Prostate gland (tissue), 2 donors: Measurements from ENCODE around the gene BAG5. TPM values are rescaled to one million over a fixed set of nuclear protein-coding genes. Genes with fewer than 3 reads are reported as not detected.

ENCODE experiments used
- DNase-seq: peaks from one replicate; pipeline ENCODE4 v3.0.0-alpha.2; 2019; ENCODE audit warnings: low spot score
- H3K27ac ChIP-seq, 2 donors: fragments of 200-600 bp; sonication (generic); 2 replicates each; pipeline ENCODE4 v1.5.1; 2017 to 2019
- H3K27me3 ChIP-seq: fragments of 200-600 bp; sonication (generic); replicated peaks from 2 replicates; pipeline ENCODE4 v1.5.1; 2019; ENCODE audit not compliant: insufficient read depth
- H3K36me3 ChIP-seq, 2 donors: fragments of 200-600 bp; sonication (generic); 1 replicate in 1 of 2; 2 replicates in 1 of 2; pipeline versions ENCODE4 v1.5.1 to v1.8.1; 2017 to 2019
- H3K4me1 ChIP-seq: fragments of 200-600 bp; sonication (generic); replicated peaks from 2 replicates; pipeline ENCODE4 v1.5.1; 2019
- H3K4me3 ChIP-seq, 2 donors: fragments of 200-600 bp; sonication (generic); 2 replicates each; pipeline ENCODE4 v1.5.1; 2017 to 2019
- H3K9me3 ChIP-seq: fragments of 200-600 bp; sonication (generic); 2 replicates; pipeline ENCODE4 v1.5.1; 2017
- CTCF ChIP-seq, 4 experiments: fragments of 200-600 bp in 2 of 4; fragments of 450-650 bp in 2 of 4; sonication (generic) in 2 of 4; IDR thresholded peaks; 1 replicate in 3 of 4; 2 replicates in 1 of 4; pipeline ENCODE4 v1.5.1; 2016 to 2019; ENCODE audit warnings: antibody characterized with exemption in 4 of 4, mild to moderate bottlenecking in 2 of 4, moderate library complexity in 2 of 4
- POLR2A ChIP-seq: fragments of 450-650 bp; IDR thresholded peaks from one replicate; pipeline ENCODE4 v1.6.1; 2016; ENCODE audit warnings: antibody characterized with exemption, mild to moderate bottlenecking
- POLR2AphosphoS5 ChIP-seq: sonication (generic); formaldehyde crosslinking; IDR thresholded peaks from one replicate; pipeline ENCODE4 v1.6.1; 2017; ENCODE audit warnings: antibody characterized with exemption
- WGBS: methylation state at CpG from one replicate; pipeline ENCODE4 v1.1.5; 2018; 5-methylcytosine and 5-hydroxymethylcytosine counted together
- intact Hi-C: fragments of 100-400 bp; cut with DNase I; formaldehyde crosslinking; loops from one replicate; pipeline ENCODE4 v1.14.2; 2022
- total RNA-seq, 2 donors: library from RNA; depleted of rRNA; stranded (reverse); fragments of >200 nt; gene quantifications; one replicate each; pipeline ENCODE4 v1.1.0, GENCODE V29; 2016

The BAG5 gene
- total RNA-seq, 2 donors from 2014 or later, result 31.2 to 33.3 TPM

- H3K4me1 ChIP-seq, result peaks cover 14% of the 10 kb centered on the region
- no peaks in the 10 kb centered on the region for H3K27me3 ChIP-seq
- intact Hi-C loops, result loop anchor here (10.0 kb wide), 1 partner anchor 338 kb away; no protein-coding TSS in a partner anchor
- 10% methylated on average over 9 of the region's 9 CpGs for WGBS
- H3K4me3 ChIP-seq, result no peak overlapping the region
- H3K36me3 ChIP-seq, result no peaks in the 10 kb centered on the region
- DNase-seq, result peak; percentile 92
- H3K27ac ChIP-seq, result peak overlapping the region; percentile 62 to 77
- TF ChIP-seq POLR2AphosphoS5 (peak; percentile 92), POLR2A (no peak), CTCF (IDR thresholded peaks at IDR 0.05) (no peak)
- H3K9me3 ChIP-seq, result no peaks in the 10 kb centered on the region
Observed at GRCh38 chr14:103576371-103577024, 14.0 kb upstream of the BAG5 start.

- Histone ChIP-seq H3K36me3 (no peaks in the 10 kb centered on the region), H3K27ac (no peak overlapping the region), H3K4me3 (no peak overlapping the region), H3K4me1 (peaks cover 14% of the 10 kb centered on the region), H3K9me3 (no peaks in the 10 kb centered on the region), H3K27me3 (no peaks in the 10 kb centered on the region)
- WGBS, result 88% methylated on average over 18 of the region's 18 CpGs
- no peak for TF ChIP-seq CTCF (IDR thresholded peaks at IDR 0.05)
- no peak for TF ChIP-seq POLR2A
- no peak for TF ChIP-seq POLR2AphosphoS5
- intact Hi-C loops, result loop anchor here (10.0 kb wide), 1 partner anchor 340 kb away; no protein-coding TSS in a partner anchor
- no peak for DNase-seq
Observed at GRCh38 chr14:103574707-103575285, 12.3 kb upstream of the BAG5 start.

- Histone ChIP-seq H3K27me3 (no peaks in the 10 kb centered on the region), H3K36me3 (no peaks in the 10 kb centered on the region), H3K9me3 (no peaks in the 10 kb centered on the region), H3K4me1 (peaks cover 14% of the 10 kb centered on the region), H3K27ac (peak overlapping the region in 1 of 2 donors; percentile 2), H3K4me3 (no peak overlapping the region)
- intact Hi-C loops, result loop anchor here (10.0 kb wide), 1 partner anchor 341 kb away; no protein-coding TSS in a partner anchor
- 70% methylated on average over 6 of the region's 6 CpGs for WGBS
- no peak for TF ChIP-seq POLR2A
- TF ChIP-seq POLR2AphosphoS5, result no peak
- no peak for TF ChIP-seq CTCF (IDR thresholded peaks at IDR 0.05)
- no peak for DNase-seq
Observed at GRCh38 chr14:103574104-103574503, 11.6 kb upstream of the BAG5 start.

GRCh38 chr14:103569408-103569807 lies 7.0 kb upstream of the BAG5 start:
- Histone ChIP-seq H3K4me3 (no peak overlapping the region), H3K27me3 (no peaks in the 10 kb centered on the region), H3K27ac (no peak overlapping the region), H3K9me3 (no peaks in the 10 kb centered on the region), H3K4me1 (no peaks in the 10 kb centered on the region), H3K36me3 (no peaks in the 10 kb centered on the region)
- TF ChIP-seq POLR2AphosphoS5 (no peak), CTCF (IDR thresholded peaks at IDR 0.05) (no peak)
- no peak for DNase-seq
- intact Hi-C loops, result loop anchor here (10.0 kb wide), 1 partner anchor 145 kb away; the partner anchor contains the start of genes XRCC3 and ZFYVE21
- WGBS, result 69% methylated on average over 11 of the region's 11 CpGs
